Pancreas (tissue), 10 donors: ENCODE measurements around the gene CTXN3. TPM values are rescaled to one million over a fixed set of nuclear protein-coding genes. Genes with fewer than 3 reads are reported as not detected.

Experiments used
- ATAC-seq, 4 donors: fragments of 200-7000 bp; cut with Tn5 transposase; one replicate each; pipeline versions ENCODE4 v1.8.0 to v1.9.1; 2020; ENCODE audit warnings: mild to moderate bottlenecking in 4 of 4, moderate library complexity in 4 of 4
- DNase-seq, 6 donors: peaks; one replicate each; pipeline ENCODE4 v3.0.0-alpha.2; 2020
- FAIRE-seq: peaks from 2 replicates; lab custom pipeline; 2012; peaks lifted over from hg19 to GRCh38; lab: Jason Lieb, UNC
- H3K27ac ChIP-seq, 4 donors: fragments of 200-600 bp; sonication (generic); 1 replicate in 3 of 4; 2 replicates in 1 of 4; pipeline versions ENCODE4 v1.5.0 to v1.8.0; 2020
- H3K27me3 ChIP-seq, 4 donors: fragments of 200-600 bp; one replicate each; pipeline ENCODE4 v1.8.0; 2021
- H3K36me3 ChIP-seq, 3 donors: fragments of 200-600 bp; sonication (generic) in 1 of 3; one replicate each; pipeline versions ENCODE4 v1.5.0 to v1.8.0; 2020 to 2021
- H3K4me1 ChIP-seq, 3 donors: fragments of 200-600 bp; one replicate each; pipeline ENCODE4 v1.8.0; 2021
- H3K4me3 ChIP-seq, 4 donors: fragments of 200-600 bp; sonication (generic) in 2 of 4; one replicate each; pipeline versions ENCODE4 v1.5.0 to v1.8.0; 2020 to 2021
- H3K9me3 ChIP-seq, 4 donors: fragments of 200-600 bp; one replicate each; pipeline ENCODE4 v1.8.0; 2021
- CTCF ChIP-seq, 4 donors: fragments of 200-600 bp; sonication (generic) in 3 of 4; IDR thresholded peaks; one replicate each; pipeline versions ENCODE4 v1.5.0 to v1.8.0; 2021; ENCODE audit warnings: antibody characterized with exemption in 4 of 4
- WGBS, 2 donors: extraction: QIAGEN DNeasy Blood & Tissue Kit; methylation state at CpG; one replicate each; pipeline ENCODE4 v1.1.7; 2013; 5-methylcytosine and 5-hydroxymethylcytosine counted together
- intact Hi-C, 3 donors: fragments of 100-400 bp; cut with DNase I; formaldehyde crosslinking; loops; one replicate each; pipeline versions ENCODE4 v1.11.1 to v1.14.2; 2022
- polyA plus RNA-seq, 2 donors: library from polyadenylated mRNA; stranded (reverse); fragments of 200-250 nt; gene quantifications; one replicate each; pipeline ENCODE4 v1.2.3, GENCODE V29; 2013
- total RNA-seq, 6 donors: library from RNA; stranded (reverse); fragmentation: NEBNext Ultra II Directional in 4 of 6; extraction: Animal tissue kit (Norgen Biotek cat#: 25700) in 4 of 6; gene quantifications; one replicate each; pipeline versions ENCODE4 v1.2.1 to v1.2.4, GENCODE V29; 2021 to 2023
- donor health status: healthy with polysubstance abuse.
- donor health status: DM: no; HTN: no; CAD: no; lungs with moderate emphysema.
- donor health status: DM: no; HTN: no; CAD: no.
- donor health status: control.
- donor health status: control.
- donor health status: Bipolar disorder and iron deficiency.
- donor health status: DM: yes; HTN: yes; CAD: no.
- donor health status: DM: no; HTN: no; CAD: no.
- donor health status: DM: no; HTN: no; CAD: no.
- donor health status: DM: yes; HTN: yes; CAD: no.

CTXN3 gene
- total and polyA plus RNA-seq, 8 donors: not detected

DNA sequence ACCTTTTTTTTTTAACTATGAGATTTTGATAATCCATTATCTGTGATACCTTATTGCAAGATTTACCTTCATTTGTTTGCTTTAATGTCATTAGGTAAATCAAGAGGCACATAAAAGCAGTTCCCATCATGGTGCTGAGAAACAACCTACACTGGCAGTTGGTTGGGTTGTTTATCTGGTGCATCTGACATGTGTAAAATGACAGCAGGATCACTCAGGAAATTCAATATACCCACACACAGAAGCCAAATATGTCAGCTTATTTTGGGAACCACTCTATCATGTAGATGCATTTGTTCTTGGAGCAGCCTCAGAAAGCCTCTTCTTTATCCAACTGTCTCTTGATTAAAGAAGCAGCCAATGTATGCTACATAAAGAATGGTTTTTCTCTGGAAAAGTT is 46.5 kb downstream of the CTXN3 start:
- DNase-seq (no peak), ATAC-seq (no peak), FAIRE-seq (no peak)
- H3K36me3 ChIP-seq: no peaks in the 10 kb centered on the region
- no peak overlapping the region for H3K4me3 ChIP-seq
- H3K4me1 ChIP-seq: no peaks in the 10 kb centered on the region
- TF ChIP-seq CTCF (IDR thresholded peaks at IDR 0.05): no peak
- H3K27ac ChIP-seq: no peak overlapping the region
- H3K27me3 ChIP-seq: no peaks in the 10 kb centered on the region
- no peaks in the 10 kb centered on the region for H3K9me3 ChIP-seq
- intact Hi-C loops: no loop called here

- H3K27ac ChIP-seq: no peak overlapping the region
- no peaks in the 10 kb centered on the region for H3K4me1 ChIP-seq
- no peak for TF ChIP-seq CTCF (IDR thresholded peaks at IDR 0.05)
- ATAC-seq: no peak
- H3K9me3 ChIP-seq: no peaks in the 10 kb centered on the region
- intact Hi-C loops: no loop called here
- WGBS, 2 donors: 76 to 77% methylated on average over 6 of the region's 6 CpGs
- H3K27me3 ChIP-seq: no peaks in the 10 kb centered on the region
- DNase-seq: no peak
- H3K4me3 ChIP-seq: no peak overlapping the region
- no peaks in the 10 kb centered on the region for H3K36me3 ChIP-seq
- FAIRE-seq: no peak
Measured at GRCh38 chr5:127696683-127697082, 47.8 kb downstream of the CTXN3 start.

GRCh38 chr5:127697894-127698600 is 49.2 kb downstream of the CTXN3 start:
- intact Hi-C loops: no loop called here
- no peaks in the 10 kb centered on the region for H3K27me3 ChIP-seq
- ATAC-seq (peak in 3 of 4 donors; percentile 54 to 77 (median 56)), DNase-seq (peak in 1 of 6 donors; percentile 15), FAIRE-seq (no peak)
- no peaks in the 10 kb centered on the region for H3K4me1 ChIP-seq
- TF ChIP-seq CTCF (IDR thresholded peaks at IDR 0.05): no peak
- H3K9me3 ChIP-seq: no peaks in the 10 kb centered on the region
- H3K27ac ChIP-seq: no peak overlapping the region
- H3K36me3 ChIP-seq: no peaks in the 10 kb centered on the region
- 14 to 15% methylated on average over 2 of the region's 2 CpGs for WGBS, 2 donors
- H3K4me3 ChIP-seq: no peak overlapping the region

DNA sequence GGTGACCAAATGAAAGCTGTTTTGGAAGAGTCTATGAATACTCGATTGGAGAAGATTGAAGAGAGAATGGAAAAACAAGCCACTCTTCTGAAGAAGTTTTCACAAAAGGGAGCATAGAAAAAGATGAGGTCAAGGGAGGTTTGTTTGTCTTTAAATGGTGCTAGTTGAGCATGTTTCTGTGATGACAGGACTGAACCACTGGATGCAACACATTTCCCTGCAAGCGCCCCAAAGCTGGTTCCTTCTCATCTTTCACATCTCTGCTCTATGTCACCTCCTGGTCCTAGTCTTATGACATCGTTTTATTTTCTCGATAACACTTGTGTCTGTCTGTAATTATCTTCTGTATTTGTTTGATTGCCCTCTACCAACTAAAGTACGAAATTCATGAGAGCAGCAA is 50.5 kb downstream of the CTXN3 start:
- no peaks in the 10 kb centered on the region for H3K9me3 ChIP-seq
- DNase-seq: no peak
- H3K4me3 ChIP-seq: no peak overlapping the region
- H3K27me3 ChIP-seq: no peaks in the 10 kb centered on the region
- no peak for FAIRE-seq
- ATAC-seq: no peak
- no peak for TF ChIP-seq CTCF (IDR thresholded peaks at IDR 0.05)
- 84 to 92% methylated on average over 5 of the region's 5 CpGs for WGBS, 2 donors
- H3K27ac ChIP-seq: no peak overlapping the region
- intact Hi-C loops: no loop called here
- H3K36me3 ChIP-seq: no peaks in the 10 kb centered on the region
- H3K4me1 ChIP-seq: no peaks in the 10 kb centered on the region

DNA sequence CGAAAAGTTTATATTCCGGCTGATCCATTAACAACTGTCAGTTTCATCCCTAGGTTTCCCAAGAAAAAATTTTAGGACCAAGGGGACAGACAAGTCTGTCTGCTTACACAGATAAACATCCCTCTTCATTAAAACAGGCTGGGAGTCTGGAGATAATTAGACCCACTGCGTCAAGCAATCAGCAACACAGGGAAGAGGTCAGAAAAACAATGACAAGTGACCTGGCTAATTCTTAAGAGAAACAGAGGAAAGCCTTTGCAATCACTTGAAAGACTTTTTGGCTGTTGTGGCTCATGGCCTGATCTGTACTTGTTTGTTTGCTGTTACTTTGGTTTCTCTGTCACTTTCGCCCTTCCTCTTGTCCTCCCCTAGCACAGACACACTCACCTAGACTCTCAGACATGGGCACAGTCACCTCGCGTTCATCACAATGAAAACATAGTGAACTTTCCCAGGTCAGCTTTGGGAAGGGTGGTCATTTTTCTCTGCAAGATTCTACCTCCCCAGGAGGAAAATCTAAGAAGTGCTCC is 51.4 kb downstream of the CTXN3 start:
- Histone ChIP-seq H3K9me3 (no peaks in the 10 kb centered on the region), H3K4me1 (no peaks in the 10 kb centered on the region), H3K4me3 (no peak overlapping the region), H3K27ac (no peak overlapping the region), H3K27me3 (no peaks in the 10 kb centered on the region), H3K36me3 (no peaks in the 10 kb centered on the region)
- FAIRE-seq: no peak
- DNase-seq: no peak
- no peak for ATAC-seq
- TF ChIP-seq CTCF (IDR thresholded peaks at IDR 0.05): no peak
- 82 to 84% methylated on average over 6 of the region's 6 CpGs for WGBS, 2 donors
- intact Hi-C loops: no loop called here
